ENCODE results near the gene HDLBP.

DNA sequence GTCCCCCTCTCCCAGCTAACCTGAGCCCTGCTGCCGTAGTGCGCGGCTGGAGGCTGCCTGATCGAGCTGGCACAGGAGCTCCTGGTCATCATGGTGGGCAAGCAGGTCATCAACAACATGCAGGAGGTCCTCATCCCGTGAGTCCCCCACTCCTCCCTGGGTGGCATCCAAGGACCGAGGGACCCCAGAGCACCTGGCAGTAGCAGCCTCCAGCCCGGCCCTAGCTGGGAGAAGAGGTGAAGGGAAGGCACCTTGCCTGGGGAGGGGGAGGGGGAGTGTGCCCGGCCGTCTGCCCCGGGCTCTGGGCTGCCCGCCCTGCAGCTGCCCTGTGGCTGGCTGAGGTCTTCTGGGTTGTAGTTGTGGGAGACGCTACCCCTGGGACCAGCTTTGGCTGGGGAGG lies 100.7 kb downstream of the HDLBP start:
- TF ChIP-seq, protein P1, sequence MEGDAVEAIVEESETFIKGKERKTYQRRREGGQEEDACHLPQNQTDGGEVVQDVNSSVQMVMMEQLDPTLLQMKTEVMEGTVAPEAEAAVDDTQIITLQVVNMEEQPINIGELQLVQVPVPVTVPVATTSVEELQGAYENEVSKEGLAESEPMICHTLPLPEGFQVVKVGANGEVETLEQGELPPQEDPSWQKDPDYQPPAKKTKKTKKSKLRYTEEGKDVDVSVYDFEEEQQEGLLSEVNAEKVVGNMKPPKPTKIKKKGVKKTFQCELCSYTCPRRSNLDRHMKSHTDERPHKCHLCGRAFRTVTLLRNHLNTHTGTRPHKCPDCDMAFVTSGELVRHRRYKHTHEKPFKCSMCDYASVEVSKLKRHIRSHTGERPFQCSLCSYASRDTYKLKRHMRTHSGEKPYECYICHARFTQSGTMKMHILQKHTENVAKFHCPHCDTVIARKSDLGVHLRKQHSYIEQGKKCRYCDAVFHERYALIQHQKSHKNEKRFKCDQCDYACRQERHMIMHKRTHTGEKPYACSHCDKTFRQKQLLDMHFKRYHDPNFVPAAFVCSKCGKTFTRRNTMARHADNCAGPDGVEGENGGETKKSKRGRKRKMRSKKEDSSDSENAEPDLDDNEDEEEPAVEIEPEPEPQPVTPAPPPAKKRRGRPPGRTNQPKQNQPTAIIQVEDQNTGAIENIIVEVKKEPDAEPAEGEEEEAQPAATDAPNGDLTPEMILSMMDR (conservative IDR thresholded peaks at IDR 0.05), result no peak
- TF ChIP-seq EZH2 (IDR thresholded peaks at IDR 0.05; ENCODE audit: low read depth), result no peak

Measured in PC-9 (cell line).